Stomach (tissue), 9 donors: ENCODE data around the gene NR2F1-AS1. TPM values are rescaled to one million over a fixed set of nuclear protein-coding genes. Genes with fewer than 3 reads are reported as not detected.

Experiments used
- DNase-seq, 2 donors: peaks; one replicate each; pipeline versions ENCODE4 v3.0.0 to v3.0.0-alpha.2; 2013 to 2019
- H3K27ac ChIP-seq, 5 donors: fragments of 200-600 bp in 4 of 5; sonication (generic) in 4 of 5; one replicate each; pipeline ENCODE4 v1.5.1; 2013 to 2019; ENCODE audit warnings: mild to moderate bottlenecking in 1 of 5, moderate library complexity in 1 of 5
- H3K27me3 ChIP-seq, 3 donors: fragments of 200-600 bp; sonication (generic); one replicate each; pipeline ENCODE4 v1.5.1; 2017 to 2019; ENCODE audit warnings: mixed run types in 1 of 3
- H3K36me3 ChIP-seq, 4 donors: fragments of 200-600 bp; sonication (generic); 1 replicate in 3 of 4; 2 replicates in 1 of 4; pipeline ENCODE4 v1.5.1; 2016 to 2019
- H3K4me1 ChIP-seq, 4 donors: fragments of 200-600 bp; sonication (generic); one replicate each; pipeline ENCODE4 v1.5.1; 2016 to 2019
- H3K4me3 ChIP-seq, 4 donors: fragments of 200-600 bp; sonication (generic) in 3 of 4; one replicate each; pipeline ENCODE4 v1.5.1; 2016 to 2019; ENCODE audit warnings: mild to moderate bottlenecking in 1 of 4
- H3K9me3 ChIP-seq, 4 donors: fragments of 200-600 bp; sonication (generic); one replicate each; pipeline ENCODE4 v1.5.1; 2016 to 2019
- CTCF ChIP-seq, 7 experiments: fragments of 450-650 bp in 4 of 7; fragments of 200-600 bp in 3 of 7; sonication (generic) in 3 of 7; IDR thresholded peaks; one replicate each; pipeline ENCODE4 v1.5.1; 2016 to 2019; ENCODE audit warnings: antibody characterized with exemption in 7 of 7, control low read depth in 2 of 7, mild to moderate bottlenecking in 1 of 7
- EP300 ChIP-seq: sonication (generic); formaldehyde crosslinking; IDR thresholded peaks from one replicate; pipeline ENCODE4 v1.6.1; 2017; ENCODE audit warnings: antibody characterized with exemption
- POLR2A ChIP-seq, 4 donors: fragments of 450-650 bp; IDR thresholded peaks; one replicate each; pipeline ENCODE4 v1.6.1; 2016; ENCODE audit warnings: antibody characterized with exemption in 4 of 4, control low read depth in 2 of 4, mild to moderate bottlenecking in 1 of 4, moderate library complexity in 1 of 4
- POLR2AphosphoS5 ChIP-seq, 3 donors: sonication (generic); formaldehyde crosslinking; IDR thresholded peaks; one replicate each; pipeline ENCODE4 v1.6.1; 2016; ENCODE audit warnings: antibody characterized with exemption in 3 of 3
- WGBS, 5 donors: extraction: QIAGEN DNeasy Blood & Tissue Kit in 3 of 5; methylation state at CpG; one replicate each; pipeline versions ENCODE4 v1.1.5 to v1.1.7; 2013 to 2018; 5-methylcytosine and 5-hydroxymethylcytosine counted together
- intact Hi-C: fragments of 100-400 bp; cut with DNase I; formaldehyde crosslinking; loops from one replicate; pipeline ENCODE4 v1.15.1; 2023; ENCODE audit warnings: low total_unique reads
- polyA plus RNA-seq, 3 donors: library from polyadenylated mRNA; stranded (reverse); fragments of 200-250 nt; gene quantifications; one replicate each; pipeline ENCODE4 v1.2.3, GENCODE V29; 2013
- total RNA-seq, 5 donors: library from RNA; depleted of rRNA; stranded (reverse); fragments of >200 nt; gene quantifications; one replicate each; pipeline versions ENCODE4 v1.1.0 to v1.2.3, GENCODE V29; 2014 to 2016
- donor health status: healthy with polysubstance abuse.
- donor health status: Bipolar disorder and iron deficiency.
- donor health status: healthy.

NR2F1-AS1 gene
- total and polyA plus RNA-seq, 8 donors, result 4.3 to 40.8 (median 14.2) TPM

GRCh38 chr5:93417490-93417889 is 163.5 kb downstream of the NR2F1-AS1 start:
- DNase-seq, result no peak
- no peaks in the 10 kb centered on the region for H3K9me3 ChIP-seq
- intact Hi-C loops, result no loop called here
- no peaks in the 10 kb centered on the region for H3K27me3 ChIP-seq
- WGBS, 5 donors, result 79 to 96% (median 86%) methylated on average over 3 of the region's 3 CpGs
- H3K36me3 ChIP-seq, result no peaks in the 10 kb centered on the region
- TF ChIP-seq CTCF (IDR thresholded peaks at IDR 0.05) (no peak), EP300 (no peak), POLR2A (IDR thresholded peaks at IDR 0.05) (no peak), POLR2AphosphoS5 (IDR thresholded peaks at IDR 0.05) (no peak)
- peaks cover 0 to 25% (median 0%) of the 10 kb centered on the region in 4 donors for H3K4me1 ChIP-seq
- H3K4me3 ChIP-seq, result no peak overlapping the region
- H3K27ac ChIP-seq, result no peak overlapping the region

- Histone ChIP-seq H3K4me3 (no peak overlapping the region), H3K36me3 (no peaks in the 10 kb centered on the region), H3K4me1 (peaks cover 0 to 17% (median 0%) of the 10 kb centered on the region in 4 donors), H3K9me3 (no peaks in the 10 kb centered on the region), H3K27ac (no peak overlapping the region), H3K27me3 (no peaks in the 10 kb centered on the region)
- TF ChIP-seq EP300, result no peak
- TF ChIP-seq CTCF (IDR thresholded peaks at IDR 0.05), result no peak
- TF ChIP-seq POLR2A (IDR thresholded peaks at IDR 0.05), result no peak
- TF ChIP-seq POLR2AphosphoS5 (IDR thresholded peaks at IDR 0.05), result no peak
- no peak for DNase-seq
- 52 to 81% (median 69%) methylated on average over 1 of the region's 1 CpG for WGBS, 5 donors
- intact Hi-C loops, result no loop called here
Measured at GRCh38 chr5:93415819-93416218, 165.2 kb downstream of the NR2F1-AS1 start.

GRCh38 chr5:93411716-93412115 is 169.3 kb downstream of the NR2F1-AS1 start:
- intact Hi-C loops, result no loop called here
- H3K9me3 ChIP-seq, result no peaks in the 10 kb centered on the region
- TF ChIP-seq POLR2AphosphoS5 (IDR thresholded peaks at IDR 0.05) (no peak), POLR2A (IDR thresholded peaks at IDR 0.05) (no peak), CTCF (IDR thresholded peaks at IDR 0.05) (no peak), EP300 (no peak)
- DNase-seq, result no peak
- no peaks in the 10 kb centered on the region for H3K27me3 ChIP-seq
- peaks cover 0 to 15% (median 3%) of the 10 kb centered on the region in 4 donors for H3K4me1 ChIP-seq
- H3K4me3 ChIP-seq, result no peak overlapping the region
- H3K36me3 ChIP-seq, result no peaks in the 10 kb centered on the region
- 62 to 82% (median 75%) methylated on average over 3 of the region's 3 CpGs for WGBS, 5 donors
- no peak overlapping the region for H3K27ac ChIP-seq

GRCh38 chr5:93409691-93410090 is 171.3 kb downstream of the NR2F1-AS1 start:
- intact Hi-C loops, result no loop called here
- H3K9me3 ChIP-seq, result no peaks in the 10 kb centered on the region
- no peaks in the 10 kb centered on the region for H3K36me3 ChIP-seq
- H3K27ac ChIP-seq, result no peak overlapping the region
- H3K4me1 ChIP-seq, result peaks cover 0 to 19% (median 3%) of the 10 kb centered on the region in 4 donors
- H3K27me3 ChIP-seq, result no peaks in the 10 kb centered on the region
- no peak for TF ChIP-seq POLR2AphosphoS5 (IDR thresholded peaks at IDR 0.05)
- TF ChIP-seq EP300, result no peak
- no peak for TF ChIP-seq CTCF (IDR thresholded peaks at IDR 0.05)
- DNase-seq, result no peak
- H3K4me3 ChIP-seq, result no peak overlapping the region
